Measurements from ENCODE around the gene TEPSIN. TPM values are rescaled to one million over a fixed set of nuclear protein-coding genes. Genes with fewer than 3 reads are reported as not detected.

Gene TEPSIN
- total and polyA plus RNA-seq, 2 of the 13 experiments (the other 11 are each of a cell fraction or from before 2014, with no cell fraction given): 16.1 to 18.8 TPM

DNA sequence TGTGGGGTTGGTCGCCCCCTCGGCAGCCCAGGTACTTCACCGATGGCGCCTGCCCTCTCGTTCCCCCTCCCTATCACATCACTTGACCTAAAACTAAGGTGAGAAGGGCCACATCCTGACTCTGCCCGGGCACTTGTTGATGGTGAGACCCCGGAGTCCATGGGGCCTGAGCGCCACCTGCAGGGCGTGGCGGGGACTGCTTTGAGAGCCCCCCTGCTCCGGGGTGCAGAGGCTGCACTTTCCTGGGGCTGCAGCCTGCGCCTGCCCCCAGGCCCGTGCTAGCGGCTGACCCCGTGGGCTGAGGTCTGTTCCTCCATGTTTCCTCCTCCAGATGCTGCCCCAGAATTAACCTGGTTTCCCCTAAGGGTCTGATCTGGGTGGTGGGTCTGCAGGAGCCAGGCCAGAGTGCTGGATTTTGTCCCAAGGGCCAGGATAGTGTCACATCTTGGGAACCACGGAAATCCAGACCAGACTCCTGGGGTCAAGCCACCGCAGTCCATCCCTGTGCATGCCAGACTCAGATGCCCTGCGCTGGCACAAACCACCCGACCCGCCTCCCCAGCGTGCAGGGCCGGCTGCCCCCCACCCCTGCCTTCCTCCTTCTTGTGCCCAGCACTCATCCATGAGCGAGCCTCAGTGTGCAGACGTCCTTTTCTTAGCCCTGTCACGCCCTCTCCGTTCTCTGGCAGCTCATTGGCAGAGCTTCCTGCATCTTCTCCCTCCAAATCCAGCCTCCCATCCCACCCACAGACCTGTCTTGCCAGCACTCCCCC, 3.0 kb upstream of the TEPSIN start (continued):
- TF ChIP-seq TP53 (CRISPR knock-in tag; conservative IDR thresholded peaks at IDR 0.05) (no peak), IRX3 (CRISPR knock-in tag; IDR thresholded peaks at IDR 0.05; ENCODE audit: borderline replicate concordance, low read depth) (no peak), MIER3 (CRISPR knock-in tag; IDR thresholded peaks at IDR 0.05; ENCODE audit: borderline replicate concordance) (0 out of 2 replicates have a peak, but pooled peaks have one; percentile 45), ZNF577 (CRISPR knock-in tag; IDR thresholded peaks at IDR 0.05; ENCODE audit: borderline replicate concordance, low read depth) (no peak), ZNF549 (CRISPR knock-in tag; IDR thresholded peaks at IDR 0.05) (no peak), ZNF441 (CRISPR knock-in tag; IDR thresholded peaks at IDR 0.05; ENCODE audit: borderline replicate concordance) (no peak), FOXA1 (IDR thresholded peaks at IDR 0.05) (no peak), FOXA1 (CRISPR knock-in tag; IDR thresholded peaks at IDR 0.05) (no peak), ZNF296 (CRISPR knock-in tag; conservative IDR thresholded peaks at IDR 0.05) (no peak), RNF2 (conservative IDR thresholded peaks at IDR 0.05; ENCODE audit: low read depth) (no peak), ZNF451 (CRISPR knock-in tag; IDR thresholded peaks at IDR 0.05) (peak; percentile 27; the same call in 1 of the 2 replicates), PHF21A (CRISPR knock-in tag; IDR thresholded peaks at IDR 0.05) (no peak), NCOA2 (CRISPR knock-in tag; IDR thresholded peaks at IDR 0.05) (no peak), ZNF484 (CRISPR knock-in tag; IDR thresholded peaks at IDR 0.05; ENCODE audit: borderline replicate concordance, low read depth) (no peak), ARNT (IDR thresholded peaks at IDR 0.05) (no peak), ZFP1 (CRISPR knock-in tag; IDR thresholded peaks at IDR 0.05) (no peak), SNAPC2 (CRISPR knock-in tag; IDR thresholded peaks at IDR 0.05) (no peak)
- TF ChIP-seq, protein P1, sequence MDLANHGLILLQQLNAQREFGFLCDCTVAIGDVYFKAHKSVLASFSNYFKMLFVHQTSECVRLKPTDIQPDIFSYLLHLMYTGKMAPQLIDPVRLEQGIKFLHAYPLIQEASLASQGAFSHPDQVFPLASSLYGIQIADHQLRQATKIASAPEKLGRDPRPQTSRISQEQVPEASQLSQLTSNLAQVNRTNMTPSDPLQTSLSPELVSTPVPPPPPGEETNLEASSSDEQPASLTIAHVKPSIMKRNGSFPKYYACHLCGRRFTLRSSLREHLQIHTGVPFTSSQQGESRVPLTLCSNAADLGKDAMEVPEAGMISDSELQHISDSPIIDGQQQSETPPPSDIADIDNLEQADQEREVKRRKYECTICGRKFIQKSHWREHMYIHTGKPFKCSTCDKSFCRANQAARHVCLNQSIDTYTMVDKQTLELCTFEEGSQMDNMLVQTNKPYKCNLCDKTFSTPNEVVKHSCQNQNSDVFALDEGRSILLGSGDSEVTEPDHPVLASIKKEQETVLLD (CRISPR knock-in tag; IDR thresholded peaks at IDR 0.05; ENCODE audit: low read depth): no peak
- TF ChIP-seq, protein P2, sequence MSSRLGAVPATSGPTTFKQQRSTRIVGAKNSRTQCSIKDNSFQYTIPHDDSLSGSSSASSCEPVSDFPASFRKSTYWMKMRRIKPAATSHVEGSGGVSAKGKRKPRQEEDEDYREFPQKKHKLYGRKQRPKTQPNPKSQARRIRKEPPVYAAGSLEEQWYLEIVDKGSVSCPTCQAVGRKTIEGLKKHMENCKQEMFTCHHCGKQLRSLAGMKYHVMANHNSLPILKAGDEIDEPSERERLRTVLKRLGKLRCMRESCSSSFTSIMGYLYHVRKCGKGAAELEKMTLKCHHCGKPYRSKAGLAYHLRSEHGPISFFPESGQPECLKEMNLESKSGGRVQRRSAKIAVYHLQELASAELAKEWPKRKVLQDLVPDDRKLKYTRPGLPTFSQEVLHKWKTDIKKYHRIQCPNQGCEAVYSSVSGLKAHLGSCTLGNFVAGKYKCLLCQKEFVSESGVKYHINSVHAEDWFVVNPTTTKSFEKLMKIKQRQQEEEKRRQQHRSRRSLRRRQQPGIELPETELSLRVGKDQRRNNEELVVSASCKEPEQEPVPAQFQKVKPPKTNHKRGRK (CRISPR knock-in tag; IDR thresholded peaks at IDR 0.05): no peak
- TF ChIP-seq, protein P3, sequence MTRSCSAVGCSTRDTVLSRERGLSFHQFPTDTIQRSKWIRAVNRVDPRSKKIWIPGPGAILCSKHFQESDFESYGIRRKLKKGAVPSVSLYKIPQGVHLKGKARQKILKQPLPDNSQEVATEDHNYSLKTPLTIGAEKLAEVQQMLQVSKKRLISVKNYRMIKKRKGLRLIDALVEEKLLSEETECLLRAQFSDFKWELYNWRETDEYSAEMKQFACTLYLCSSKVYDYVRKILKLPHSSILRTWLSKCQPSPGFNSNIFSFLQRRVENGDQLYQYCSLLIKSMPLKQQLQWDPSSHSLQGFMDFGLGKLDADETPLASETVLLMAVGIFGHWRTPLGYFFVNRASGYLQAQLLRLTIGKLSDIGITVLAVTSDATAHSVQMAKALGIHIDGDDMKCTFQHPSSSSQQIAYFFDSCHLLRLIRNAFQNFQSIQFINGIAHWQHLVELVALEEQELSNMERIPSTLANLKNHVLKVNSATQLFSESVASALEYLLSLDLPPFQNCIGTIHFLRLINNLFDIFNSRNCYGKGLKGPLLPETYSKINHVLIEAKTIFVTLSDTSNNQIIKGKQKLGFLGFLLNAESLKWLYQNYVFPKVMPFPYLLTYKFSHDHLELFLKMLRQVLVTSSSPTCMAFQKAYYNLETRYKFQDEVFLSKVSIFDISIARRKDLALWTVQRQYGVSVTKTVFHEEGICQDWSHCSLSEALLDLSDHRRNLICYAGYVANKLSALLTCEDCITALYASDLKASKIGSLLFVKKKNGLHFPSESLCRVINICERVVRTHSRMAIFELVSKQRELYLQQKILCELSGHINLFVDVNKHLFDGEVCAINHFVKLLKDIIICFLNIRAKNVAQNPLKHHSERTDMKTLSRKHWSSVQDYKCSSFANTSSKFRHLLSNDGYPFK (CRISPR knock-in tag; IDR thresholded peaks at IDR 0.05; ENCODE audit: borderline replicate concordance): no peak
- TF ChIP-seq, protein P4, sequence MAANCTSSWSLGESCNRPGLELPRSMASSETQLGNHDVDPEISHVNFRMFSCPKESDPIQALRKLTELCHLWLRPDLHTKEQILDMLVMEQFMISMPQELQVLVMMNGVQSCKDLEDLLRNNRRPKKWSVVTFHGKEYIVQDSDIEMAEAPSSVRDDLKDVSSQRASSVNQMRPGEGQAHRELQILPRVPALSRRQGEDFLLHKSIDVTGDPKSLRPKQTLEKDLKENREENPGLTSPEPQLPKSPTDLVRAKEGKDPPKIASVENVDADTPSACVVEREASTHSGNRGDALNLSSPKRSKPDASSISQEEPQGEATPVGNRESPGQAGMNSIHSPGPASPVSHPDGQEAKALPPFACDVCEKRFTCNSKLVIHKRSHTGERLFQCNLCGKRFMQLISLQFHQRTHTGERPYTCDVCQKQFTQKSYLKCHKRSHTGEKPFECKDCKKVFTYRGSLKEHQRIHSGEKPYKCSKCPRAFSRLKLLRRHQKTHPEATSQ (CRISPR knock-in tag; IDR thresholded peaks at IDR 0.05; ENCODE audit: borderline replicate concordance): no peak
- TF ChIP-seq, protein P5, sequence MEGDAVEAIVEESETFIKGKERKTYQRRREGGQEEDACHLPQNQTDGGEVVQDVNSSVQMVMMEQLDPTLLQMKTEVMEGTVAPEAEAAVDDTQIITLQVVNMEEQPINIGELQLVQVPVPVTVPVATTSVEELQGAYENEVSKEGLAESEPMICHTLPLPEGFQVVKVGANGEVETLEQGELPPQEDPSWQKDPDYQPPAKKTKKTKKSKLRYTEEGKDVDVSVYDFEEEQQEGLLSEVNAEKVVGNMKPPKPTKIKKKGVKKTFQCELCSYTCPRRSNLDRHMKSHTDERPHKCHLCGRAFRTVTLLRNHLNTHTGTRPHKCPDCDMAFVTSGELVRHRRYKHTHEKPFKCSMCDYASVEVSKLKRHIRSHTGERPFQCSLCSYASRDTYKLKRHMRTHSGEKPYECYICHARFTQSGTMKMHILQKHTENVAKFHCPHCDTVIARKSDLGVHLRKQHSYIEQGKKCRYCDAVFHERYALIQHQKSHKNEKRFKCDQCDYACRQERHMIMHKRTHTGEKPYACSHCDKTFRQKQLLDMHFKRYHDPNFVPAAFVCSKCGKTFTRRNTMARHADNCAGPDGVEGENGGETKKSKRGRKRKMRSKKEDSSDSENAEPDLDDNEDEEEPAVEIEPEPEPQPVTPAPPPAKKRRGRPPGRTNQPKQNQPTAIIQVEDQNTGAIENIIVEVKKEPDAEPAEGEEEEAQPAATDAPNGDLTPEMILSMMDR (CRISPR knock-in tag; IDR thresholded peaks at IDR 0.05): peak; percentile 97
